AG04450 (cell line): ENCODE results near the gene CTBP2. TPM values are rescaled to one million over a fixed set of nuclear protein-coding genes. Genes with fewer than 3 reads are reported as not detected.

Experiments used
- CTCF ChIA-PET: fragments of 300-600, 350-600 bp; formaldehyde crosslinking; extraction: SDS; loops from one replicate; lab custom pipeline; 2022; ENCODE audit warnings: antibody characterized with exemption, inconsistent platforms; lab: Charles Lee
- POLR2A ChIA-PET: fragments of 350-600 bp; formaldehyde crosslinking; extraction: SDS; loops from one replicate; lab custom pipeline; 2021; ENCODE audit warnings: antibody characterized with exemption, inconsistent platforms; lab: Yijun Ruan, JAX
- DNase-seq: peaks from one replicate; pipeline ENCODE4 v3.0.0-alpha.2; 2011; ENCODE audit warnings: low read depth, low spot score
- H3K27ac ChIP-seq: one replicate; pipeline ENCODE4 v1.5.1; 2012; ENCODE audit warnings: low read depth, low read length, control low read depth
- H3K27me3 ChIP-seq: one replicate; pipeline ENCODE4 v1.6.0; 2012; ENCODE audit warnings: low read length; ENCODE audit not compliant: control insufficient read depth, insufficient read depth
- H3K4me3 ChIP-seq: 2 replicates; pipeline ENCODE4 v1.5.1; 2011; ENCODE audit warnings: mild to moderate bottlenecking, low read depth, low read length, control low read depth
- H3K9me3 ChIP-seq: 2 replicates; pipeline ENCODE4 v1.5.1; 2012; ENCODE audit warnings: low read length; ENCODE audit not compliant: control insufficient read depth, insufficient read depth
- CTCF ChIP-seq: IDR thresholded peaks from 2 replicates; pipeline ENCODE4 v1.5.1; 2011; ENCODE audit warnings: low read depth, low read length, control low read depth, inconsistent platforms
- polyA plus RNA-seq: library from polyadenylated mRNA; depleted of rRNA; stranded (reverse); fragments of >200 nt; gene quantifications from 2 replicates; pipeline ENCODE4 v1.2.3, GENCODE V29; 2011

CTBP2 gene
- polyA plus RNA-seq, 1 experiment: 52.5 TPM

GRCh38 chr10:125095228-125095627 lies 65.1 kb downstream of the CTBP2 start:
- no peak for TF ChIP-seq CTCF
- H3K27me3 ChIP-seq: no peaks in the 10 kb centered on the region
- no peaks in the 10 kb centered on the region for H3K9me3 ChIP-seq
- H3K4me3 ChIP-seq: no peak overlapping the region
- H3K27ac ChIP-seq: no peak overlapping the region
- ChIA-PET POLR2A (interaction anchor here (0.5 kb wide), 1 partner anchor 17 kb away, joined by 4 read pairs; no protein-coding TSS in a partner anchor), CTCF (no interaction called here)
- no peak for DNase-seq

- DNase-seq: no peak
- Histone ChIP-seq H3K27me3 (no peaks in the 10 kb centered on the region), H3K27ac (no peak overlapping the region), H3K4me3 (no peak overlapping the region), H3K9me3 (no peaks in the 10 kb centered on the region)
- TF ChIP-seq CTCF: no peak
- POLR2A ChIA-PET: interaction anchor here (0.5 kb wide), 1 partner anchor 17 kb away, joined by 4 read pairs; no protein-coding TSS in a partner anchor
- CTCF ChIA-PET: no interaction called here
Measured at GRCh38 chr10:125094806-125095205, 65.6 kb downstream of the CTBP2 start.

DNA sequence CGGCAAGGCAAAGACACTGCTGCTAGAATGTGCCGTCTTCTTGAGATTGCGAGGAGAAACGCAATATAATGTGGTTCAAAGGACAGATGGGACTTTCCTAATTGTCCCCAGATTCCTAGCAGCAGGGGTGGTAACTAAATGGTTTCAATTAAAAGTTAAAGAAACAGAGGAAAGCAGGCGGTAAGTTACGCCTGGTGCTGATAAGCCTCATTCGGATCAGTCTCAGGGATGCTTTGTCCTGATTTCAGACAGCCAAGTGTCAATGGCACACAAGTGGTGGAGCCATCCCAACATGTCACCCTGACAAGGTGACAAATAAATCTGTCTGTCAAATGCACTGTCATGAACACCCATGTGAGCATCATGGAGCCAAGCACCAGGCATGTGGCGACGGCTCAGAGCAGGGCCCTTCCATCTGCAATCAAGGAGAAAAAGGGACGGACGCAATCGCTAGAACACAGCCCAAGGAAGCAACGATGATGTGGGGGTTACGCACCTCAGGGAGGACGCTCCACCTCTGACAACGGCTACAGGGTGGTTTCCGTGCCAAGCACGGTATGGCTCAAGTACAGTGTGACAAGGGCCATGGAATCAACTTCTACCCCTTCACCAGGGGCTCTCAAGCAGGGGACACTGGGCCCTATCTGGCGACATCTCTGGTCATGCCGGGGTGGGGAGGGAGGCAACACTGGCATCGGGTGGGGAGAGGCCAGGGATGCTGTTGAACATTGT lies 66.2 kb downstream of the CTBP2 start:
- no peaks in the 10 kb centered on the region for H3K9me3 ChIP-seq
- ChIA-PET CTCF (interaction anchor here (0.6 kb wide), 1 partner anchor 68 kb away, joined by 3 read pairs; no protein-coding TSS in a partner anchor), POLR2A (interaction anchor here (0.6 to 1.0 kb wide), 3 partner anchors 10 to 1468 kb away, joined by 3 to 9 read pairs (median 7); no protein-coding TSS in a partner anchor)
- H3K27ac ChIP-seq: peak overlapping the region; percentile 85
- H3K27me3 ChIP-seq: no peaks in the 10 kb centered on the region
- TF ChIP-seq CTCF: no peak
- no peak for DNase-seq
- H3K4me3 ChIP-seq: no peak overlapping the region

- ChIA-PET POLR2A (interaction anchor here (0.6 to 1.0 kb wide), 3 partner anchors 10 to 1469 kb away, joined by 3 to 9 read pairs (median 7); no protein-coding TSS in a partner anchor), CTCF (interaction anchor here (0.6 kb wide), 1 partner anchor 69 kb away, joined by 3 read pairs; no protein-coding TSS in a partner anchor)
- Histone ChIP-seq H3K27ac (peak overlapping the region; percentile 85), H3K27me3 (no peaks in the 10 kb centered on the region), H3K9me3 (no peaks in the 10 kb centered on the region), H3K4me3 (no peak overlapping the region)
- no peak for TF ChIP-seq CTCF
- DNase-seq: peak; percentile 41
Measured at GRCh38 chr10:125093199-125093973, 67.0 kb downstream of the CTBP2 start.
